Activated naive CD4-positive, alpha-beta T cell treated with anti-CD3 and anti-CD28 coated beads, Interleukin-2, amount 10 ng/mL, durations not matched to agents 5 hours and 36 hours (primary cell): ENCODE measurements around the gene SNTA1. TPM values are rescaled to one million over a fixed set of nuclear protein-coding genes. Genes with fewer than 3 reads are reported as not detected.

ENCODE experiments used
- total RNA-seq, 2 experiments: library from RNA; stranded (reverse); gene quantifications; one replicate each; pipeline ENCODE4 v1.2.3, GENCODE V29; 2021

The SNTA1 gene
- total RNA-seq: 1 to 10 TPM; 6.2 to 7.0 TPM

DNA sequence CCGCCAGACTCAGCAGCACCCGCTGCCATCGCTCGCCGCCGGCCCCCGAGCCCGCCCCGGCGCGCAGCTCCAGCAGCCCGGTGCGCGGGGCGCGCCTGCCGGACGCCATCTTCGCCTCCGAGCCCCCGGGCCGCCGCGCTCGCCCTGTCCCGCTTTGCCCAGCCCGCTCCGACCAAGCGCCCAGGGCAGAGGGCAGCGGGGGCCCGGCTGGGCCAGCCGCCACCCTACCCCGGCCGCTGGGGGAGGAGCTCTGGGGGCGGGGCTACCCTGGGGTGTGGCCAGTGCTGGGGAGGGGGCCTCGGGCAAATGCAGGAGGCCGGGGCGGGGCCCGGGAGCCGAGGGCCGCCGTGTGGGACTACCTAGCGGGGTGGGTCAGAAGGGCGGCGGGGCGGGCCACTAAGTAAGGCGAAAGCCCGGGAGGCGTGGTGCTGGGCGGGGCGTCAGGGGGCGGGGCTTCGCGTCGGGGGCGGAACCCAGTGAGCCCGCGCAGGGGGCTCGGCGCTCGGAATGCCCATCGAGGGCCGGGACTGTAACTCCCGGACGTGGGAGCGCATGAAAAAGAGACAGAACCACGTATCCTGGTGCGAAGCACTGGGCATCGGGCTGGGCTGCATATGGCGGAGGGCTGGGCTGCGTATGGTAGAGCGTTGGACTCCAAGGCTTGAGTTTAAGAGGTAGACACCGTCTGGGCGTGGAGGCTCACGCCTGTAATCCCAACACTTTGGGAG, at the start of gene SNTA1:
SNTA1 (minus strand) TSS at position 252 of the 728 bp plus-strand sequence; CDS start at position 109, 143 bp downstream.

DNA sequence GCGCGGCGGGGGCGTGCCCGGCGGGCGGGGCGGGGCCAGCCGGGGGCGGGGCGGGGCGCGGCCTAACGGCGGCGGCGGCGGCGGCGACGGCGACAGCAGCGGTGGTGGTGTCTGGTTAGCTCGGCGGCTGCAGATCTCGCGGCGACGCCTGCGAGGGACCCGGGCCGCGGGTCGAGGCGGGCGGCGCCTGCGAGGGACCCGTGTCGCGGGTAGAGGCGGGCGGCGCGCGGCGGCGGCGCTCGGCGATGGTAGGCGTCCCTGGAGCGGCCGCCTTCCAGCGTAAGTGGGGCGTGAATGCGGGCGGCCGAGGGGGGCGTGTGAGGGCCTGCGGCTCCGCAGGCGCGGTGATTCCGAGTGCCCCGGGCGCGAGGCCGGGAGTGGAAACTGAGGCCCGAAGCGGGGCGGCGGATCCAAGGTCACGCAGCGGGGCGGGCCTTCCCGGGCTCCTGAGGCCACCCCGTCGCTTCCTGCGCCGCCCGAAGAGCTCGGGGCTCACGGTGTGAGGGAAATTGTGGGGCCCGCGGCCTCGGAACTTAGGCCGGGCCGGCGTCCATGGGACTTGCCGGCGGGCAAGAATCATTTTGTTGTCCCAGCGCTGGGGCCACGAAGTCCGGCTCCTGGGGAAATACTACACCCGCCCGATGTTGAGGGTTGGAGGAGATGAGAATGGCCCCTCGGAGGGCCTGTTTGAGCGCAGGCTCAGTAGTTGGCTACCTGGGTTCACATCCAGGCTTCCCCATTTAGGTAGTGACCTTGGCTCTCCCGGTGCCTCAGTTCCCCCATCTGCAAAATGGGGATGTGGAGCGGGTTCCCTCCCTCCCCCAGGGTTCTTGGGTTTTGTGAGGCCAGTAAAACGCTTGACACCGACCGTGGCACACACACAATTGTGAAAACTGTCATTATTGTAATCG, 46.7 kb upstream of the SNTA1 start, which contains the start of gene CBFA2T2:
CBFA2T2 (plus strand) TSS at position 74 of the 911 bp plus-strand sequence; CDS start at position 246, 172 bp downstream.

DNA sequence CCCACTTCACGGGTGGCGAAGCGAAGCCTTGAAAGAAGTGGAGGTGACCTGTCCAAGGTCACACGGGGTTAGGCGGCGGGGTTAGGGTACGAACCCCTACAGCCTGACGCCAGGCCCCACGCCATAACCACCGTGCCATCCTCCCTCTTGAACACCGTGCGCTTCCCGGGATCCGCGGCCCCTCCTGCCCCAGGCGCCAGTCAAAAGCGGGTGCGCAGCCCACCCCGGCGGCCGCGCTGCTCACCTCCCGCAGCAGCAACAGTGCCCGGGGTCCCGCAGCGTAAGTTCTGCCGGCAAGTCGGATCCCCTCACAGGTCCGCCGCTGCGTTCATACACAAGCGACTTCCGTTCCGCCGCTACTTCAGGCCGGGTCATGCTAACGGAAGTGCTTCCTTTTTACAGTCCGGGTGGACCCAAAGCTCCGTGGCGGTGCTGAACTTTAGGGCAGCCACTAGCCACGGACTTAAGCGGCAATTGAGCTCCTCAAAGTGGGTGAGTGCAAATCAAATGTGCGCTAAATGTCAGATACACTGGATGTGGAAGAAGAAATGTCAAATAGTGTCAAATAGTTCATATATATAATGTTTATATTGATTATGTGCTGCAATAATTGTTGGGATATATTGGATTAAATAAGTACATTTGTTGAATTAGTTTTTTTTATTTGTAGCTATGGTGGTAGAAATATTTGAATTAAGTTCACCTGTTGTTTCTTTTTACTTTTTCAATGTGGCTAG, 42.2 kb downstream of the SNTA1 start, which contains the start of gene CDK5RAP1:
CDK5RAP1 (minus strand) TSS at position 336 of the 737 bp plus-strand sequence. CDS start 4,455 bp downstream, outside the sequence.

Other genes with a start within 250 kb of the SNTA1 start
- gene BPIFA3, start 226.4 kb downstream of the SNTA1 start, total RNA-seq: not detected
- not detected for gene BPIFA1, start 207.8 kb downstream of the SNTA1 start, total RNA-seq
- not detected for gene BPIFB1, start 160.5 kb downstream of the SNTA1 start, total RNA-seq
- gene CDK5RAP1, start 42.2 kb downstream of the SNTA1 start, total RNA-seq: 10 to 100 TPM; 27.7 to 28.1 TPM
- gene CBFA2T2, start 46.3 kb upstream of the SNTA1 start, total RNA-seq: 10 to 100 TPM; 17.9 to 20.5 TPM
- under 1 TPM; 0.18 to 0.22 TPM for gene C20orf144, start 218.6 kb upstream of the SNTA1 start, total RNA-seq
- gene ACTL10, start 223.2 kb upstream of the SNTA1 start, total RNA-seq: 1 to 10 TPM; 4.9 TPM
- 10 to 100 TPM; 51.5 to 53.6 TPM for gene NECAB3, start 230.7 kb upstream of the SNTA1 start, total RNA-seq
- gene E2F1, start 242.6 kb upstream of the SNTA1 start, total RNA-seq: 10 to 100 TPM; 48.2 to 52.9 TPM